Measurements from ENCODE around the gene AKAP4. TPM values are rescaled to one million over a fixed set of nuclear protein-coding genes. Genes with fewer than 3 reads are reported as not detected.

The AKAP4 gene
- total RNA-seq, 1 donor from 2014 or later: not detected

DNA sequence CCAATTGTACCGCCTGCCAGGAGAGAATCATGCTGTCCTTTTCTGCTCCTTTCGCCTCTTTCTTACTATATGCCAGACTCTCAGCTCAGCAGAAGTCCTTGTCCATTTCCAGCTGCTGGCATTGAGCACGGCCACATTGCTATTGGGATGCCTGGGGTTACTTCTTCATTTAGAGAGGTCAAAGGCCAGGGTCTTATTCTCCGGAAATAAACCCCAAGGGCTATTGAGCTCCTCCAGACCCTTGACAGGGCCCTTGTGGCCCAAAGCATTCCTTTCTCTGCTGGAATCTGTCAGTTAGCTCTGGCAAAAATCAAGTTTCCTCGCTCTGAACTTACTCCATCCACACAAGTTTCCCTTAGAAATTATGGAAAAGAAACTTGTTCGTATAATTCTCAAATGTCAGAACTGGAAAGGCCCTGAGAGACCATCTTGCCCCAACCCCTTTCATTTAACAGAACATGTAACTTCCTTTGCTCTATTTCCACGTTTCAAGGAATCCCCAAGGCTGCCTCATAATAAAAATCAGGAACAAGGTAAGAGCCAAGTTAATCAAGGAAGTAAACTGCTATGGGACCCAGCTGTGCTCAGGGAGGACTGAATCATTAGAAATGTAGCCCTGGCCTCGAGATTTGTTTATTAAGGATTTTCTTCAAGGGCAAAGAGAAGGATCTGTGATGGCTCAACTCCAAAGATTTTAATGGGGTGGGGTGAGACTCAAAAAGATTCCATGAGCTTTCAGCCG, 11.8 kb downstream of the AKAP4 start:
- DNase-seq: no peak
- H3K27ac ChIP-seq: no peak overlapping the region

DNA sequence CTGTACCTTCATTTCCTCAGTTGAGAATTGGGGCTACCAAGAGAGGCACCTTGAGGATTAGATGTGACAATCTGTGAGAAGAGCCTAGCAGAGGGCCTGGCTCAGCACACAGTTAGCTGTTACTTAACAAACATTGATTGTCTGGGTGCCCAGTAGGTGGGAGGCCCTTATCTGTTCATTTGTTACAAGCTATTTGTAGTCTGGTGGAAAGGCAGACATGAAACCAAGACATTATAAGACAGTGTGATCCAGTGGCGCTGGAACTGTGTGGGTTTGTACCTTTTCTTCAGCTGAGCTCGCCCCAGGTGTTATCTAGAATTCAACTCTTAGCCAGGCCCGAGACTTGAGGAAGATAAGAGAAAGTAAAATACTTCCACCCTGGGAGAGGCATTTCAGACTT, 16.9 kb downstream of the AKAP4 start:
- DNase-seq: no peak
- Histone ChIP-seq H3K27ac (no peak overlapping the region), H3K27me3 (no peaks in the 10 kb centered on the region), H3K36me3 (no peaks in the 10 kb centered on the region), H3K9me3 (no peaks in the 10 kb centered on the region), H3K4me3 (no peak overlapping the region), H3K4me1 (no peaks in the 10 kb centered on the region)
- no peak for TF ChIP-seq CTCF (IDR thresholded peaks at IDR 0.05)
- intact Hi-C loops (cut with DNase I): no loop called here
- ATAC-seq: no peak

More for the DNA sequence above, 11.8 kb downstream of the AKAP4 start:
- no peak overlapping the region for H3K4me3 ChIP-seq
- no peaks in the 10 kb centered on the region for H3K36me3 ChIP-seq
- H3K4me1 ChIP-seq: no peaks in the 10 kb centered on the region
- TF ChIP-seq CTCF (IDR thresholded peaks at IDR 0.05): no peak
- H3K9me3 ChIP-seq: no peaks in the 10 kb centered on the region
- intact Hi-C loops (cut with DNase I): no loop called here
- no peaks in the 10 kb centered on the region for H3K27me3 ChIP-seq
- no peak for ATAC-seq

DNA sequence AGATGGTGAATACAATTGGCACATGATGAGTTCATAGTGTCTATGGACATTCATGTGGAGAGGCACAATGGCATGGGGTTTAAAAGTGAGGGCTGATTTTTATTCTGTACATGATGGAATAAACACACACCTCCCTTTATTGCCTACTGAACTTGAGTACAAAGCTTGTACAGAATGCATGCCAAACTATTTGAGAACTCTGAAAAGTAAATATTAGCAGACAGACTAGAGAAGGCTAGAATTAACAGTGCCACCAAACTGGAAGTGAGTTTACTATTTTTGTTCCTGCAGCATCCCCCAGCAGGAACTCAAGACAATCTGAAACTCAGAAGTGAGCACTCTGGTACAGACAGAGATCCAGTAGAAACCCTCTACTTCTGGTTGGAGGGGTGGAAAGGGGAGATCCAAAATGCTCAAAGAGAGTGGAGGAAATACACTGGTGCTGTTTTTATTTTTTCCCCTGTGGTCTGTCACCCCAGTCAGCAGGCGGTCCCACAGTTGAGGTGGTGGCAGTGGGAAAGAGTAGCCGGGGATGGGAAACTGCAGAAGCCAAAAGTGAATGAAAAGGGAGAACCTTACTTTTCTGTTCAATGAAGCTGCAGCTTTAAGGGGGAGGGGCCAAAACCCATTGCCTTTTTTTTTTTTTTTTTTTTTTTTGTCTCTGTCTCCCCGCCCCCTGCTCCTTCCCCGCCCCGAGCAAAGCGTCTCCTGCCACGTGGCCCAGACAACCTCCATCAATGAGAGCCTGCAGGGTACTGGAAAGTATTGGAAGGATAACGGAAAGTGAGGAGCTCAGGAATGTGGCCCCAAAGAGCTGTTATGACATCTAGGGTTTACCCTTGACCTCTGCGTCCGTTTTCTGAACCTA, 20.5 kb downstream of the AKAP4 start:
- no peak for TF ChIP-seq CTCF (IDR thresholded peaks at IDR 0.05)
- no peak for ATAC-seq
- DNase-seq: no peak
- Histone ChIP-seq H3K4me1 (no peaks in the 10 kb centered on the region), H3K4me3 (no peak overlapping the region), H3K27ac (no peak overlapping the region), H3K36me3 (no peaks in the 10 kb centered on the region), H3K27me3 (no peaks in the 10 kb centered on the region), H3K9me3 (no peaks in the 10 kb centered on the region)
- intact Hi-C loops (cut with DNase I): no loop called here

- DNase-seq (no peak), ATAC-seq (no peak)
- intact Hi-C loops (cut with DNase I): no loop called here
- no peak overlapping the region for H3K27ac ChIP-seq
- H3K27me3 ChIP-seq: no peaks in the 10 kb centered on the region
- TF ChIP-seq CTCF (IDR thresholded peaks at IDR 0.05): no peak
- no peaks in the 10 kb centered on the region for H3K36me3 ChIP-seq
- H3K4me3 ChIP-seq: no peak overlapping the region
- no peaks in the 10 kb centered on the region for H3K4me1 ChIP-seq
- H3K9me3 ChIP-seq: no peaks in the 10 kb centered on the region
Measured at GRCh38 chrX:50169717-50170116, 31.1 kb downstream of the AKAP4 start.

DNA sequence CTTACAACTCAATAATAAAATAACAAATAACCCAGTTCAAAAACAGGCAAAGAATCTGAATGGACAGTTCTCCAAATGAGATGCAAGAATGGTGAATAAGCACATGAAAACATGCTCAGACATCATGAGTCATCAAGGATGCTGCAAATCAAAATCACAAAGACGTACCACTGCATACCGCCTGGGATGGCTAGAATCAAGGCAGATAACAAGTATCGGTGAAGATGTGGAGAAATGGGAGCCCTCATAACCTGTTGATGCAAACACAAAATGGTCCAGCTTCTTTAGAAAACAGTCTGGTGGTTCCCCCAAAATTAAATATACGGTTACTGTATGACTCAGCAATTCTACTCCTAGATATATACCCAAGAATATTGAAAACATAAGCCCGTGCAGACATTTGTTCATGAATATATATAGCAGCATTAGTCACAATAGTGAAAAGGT, 32.5 kb downstream of the AKAP4 start:
- Histone ChIP-seq H3K4me3 (no peak overlapping the region), H3K9me3 (no peaks in the 10 kb centered on the region), H3K27me3 (no peaks in the 10 kb centered on the region), H3K27ac (no peak overlapping the region), H3K4me1 (no peaks in the 10 kb centered on the region), H3K36me3 (no peaks in the 10 kb centered on the region)
- no peak for ATAC-seq
- no peak for DNase-seq
- intact Hi-C loops (cut with DNase I): no loop called here
- no peak for TF ChIP-seq CTCF (IDR thresholded peaks at IDR 0.05)

Data from upper lobe of right lung (tissue), 1 donor.